ENCODE results near the gene FMNL2.

The FMNL2 gene

GRCh38 chr2:152339556-152340286, 4.7 kb downstream of the FMNL2 start:
- DNase-seq = no peak

GRCh38 chr2:152342259-152343046, 7.5 kb downstream of the FMNL2 start:
- DNase-seq = no peak

- no peak for DNase-seq
Observed at GRCh38 chr2:152343426-152343825, 8.5 kb downstream of the FMNL2 start.

GRCh38 chr2:152344579-152345195, 9.7 kb downstream of the FMNL2 start:
- no peak for DNase-seq

- no peak for DNase-seq
Observed at GRCh38 chr2:152347076-152347475, 12.1 kb downstream of the FMNL2 start.

GRCh38 chr2:152348388-152348787, 13.4 kb downstream of the FMNL2 start:
- DNase-seq = no peak

- DNase-seq = no peak
Observed at GRCh38 chr2:152349416-152349815, 14.4 kb downstream of the FMNL2 start.

GRCh38 chr2:152350155-152350679, 15.2 kb downstream of the FMNL2 start:
- no peak for DNase-seq

- no peak for DNase-seq
Observed at GRCh38 chr2:152352616-152353015, 17.6 kb downstream of the FMNL2 start.

GRCh38 chr2:152353364-152353763, 18.4 kb downstream of the FMNL2 start:
- DNase-seq = no peak

- no peak for DNase-seq
Observed at GRCh38 chr2:152354069-152354755, 19.2 kb downstream of the FMNL2 start.

GRCh38 chr2:152354909-152355308, 19.9 kb downstream of the FMNL2 start:
- DNase-seq = no peak

GRCh38 chr2:152355409-152355831, 20.4 kb downstream of the FMNL2 start:
- DNase-seq = no peak

GRCh38 chr2:152359573-152360363, 24.8 kb downstream of the FMNL2 start:
- no peak for DNase-seq

GRCh38 chr2:152363936-152364335, 29.0 kb downstream of the FMNL2 start:
- no peak for DNase-seq

GRCh38 chr2:152367547-152368390, 32.8 kb downstream of the FMNL2 start:
- no peak for DNase-seq

- no peak for DNase-seq
Observed at GRCh38 chr2:152369176-152369860, 34.3 kb downstream of the FMNL2 start.

- DNase-seq = no peak
Observed at GRCh38 chr2:152370783-152371182, 35.8 kb downstream of the FMNL2 start.

GRCh38 chr2:152372438-152372984, 37.5 kb downstream of the FMNL2 start:
- no peak for DNase-seq

- no peak for DNase-seq
Observed at GRCh38 chr2:152375174-152375573, 40.2 kb downstream of the FMNL2 start.

All from effector CD4-positive, alpha-beta T cell (primary cell).